Measurements from ENCODE around the gene SMIM8. TPM values are rescaled to one million over a fixed set of nuclear protein-coding genes. Genes with fewer than 3 reads are reported as not detected.

The SMIM8 gene
- total RNA-seq, 1 donor from 2014 or later, result 6.9 TPM

DNA sequence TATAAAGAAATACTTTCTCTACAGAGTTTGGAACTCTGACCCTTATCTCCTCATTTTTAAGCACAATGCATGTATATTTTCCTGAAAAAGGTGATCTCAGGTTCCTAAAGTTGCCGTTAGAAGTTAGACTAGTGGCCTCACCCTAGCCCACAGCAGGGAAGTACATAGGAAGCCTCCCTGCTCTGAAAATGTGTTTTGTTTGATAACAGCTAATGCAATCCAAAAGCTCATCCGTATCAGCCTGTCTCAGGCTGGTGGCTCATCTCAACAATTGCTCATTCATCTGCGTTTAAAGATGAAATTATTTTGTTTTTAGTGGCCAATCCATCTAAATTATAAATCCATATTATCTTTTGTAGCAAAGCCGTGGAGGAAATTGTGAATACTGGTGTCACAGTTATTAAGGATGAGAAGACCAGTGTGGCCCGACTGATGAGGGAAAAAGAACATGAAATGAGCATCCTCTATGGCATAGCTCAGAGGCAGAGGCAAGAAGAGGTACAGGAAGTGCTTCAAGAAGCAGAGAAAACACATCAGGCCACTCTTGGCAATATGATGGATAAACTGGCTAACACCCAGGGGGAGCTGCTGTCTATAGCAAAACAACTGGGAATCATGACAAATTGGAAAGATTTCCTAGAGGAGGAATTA lies 42.3 kb downstream of the SMIM8 start:
- Mint-ChIP-seq H3K27ac (ENCODE audit: unreplicated experiment) (no peak overlapping the region), H3K36me3 (ENCODE audit: low read depth, unreplicated experiment) (peaks cover 19% of the 10 kb centered on the region), H3K9me3 (ENCODE audit: unreplicated experiment) (peaks cover 14% of the 10 kb centered on the region), H3K27me3 (ENCODE audit: low read depth, unreplicated experiment) (no peaks in the 10 kb centered on the region), H3K4me3 (ENCODE audit: unreplicated experiment) (no peak overlapping the region), H3K4me1 (ENCODE audit: low read depth, unreplicated experiment) (no peaks in the 10 kb centered on the region)
- H2AFZ ChIP-seq (ENCODE audit: low read depth, low read length), result no peak overlapping the region
- DNase-seq (ENCODE audit: low read depth), result no peak
- no peaks in the 10 kb centered on the region for H3K27me3 ChIP-seq (ENCODE audit: insufficient read depth, low read length)
- no peaks in the 10 kb centered on the region for H4K20me1 ChIP-seq (ENCODE audit: insufficient read depth, low read length)
- H3K9me3 ChIP-seq (ENCODE audit: insufficient read depth, low read depth, low read length), result peaks cover 4% of the 10 kb centered on the region
- no peak overlapping the region for H3K4me3 ChIP-seq (ENCODE audit: insufficient read depth, low read depth, low read length)
- no peak for FAIRE-seq
- no peak overlapping the region for H3K4me2 ChIP-seq (ENCODE audit: low read length)
- no peaks in the 10 kb centered on the region for H3K36me3 ChIP-seq (ENCODE audit: insufficient read depth, low read length)
- no peaks in the 10 kb centered on the region for H3K4me1 ChIP-seq (ENCODE audit: insufficient read depth, low read length)
- TF ChIP-seq, protein P1, sequence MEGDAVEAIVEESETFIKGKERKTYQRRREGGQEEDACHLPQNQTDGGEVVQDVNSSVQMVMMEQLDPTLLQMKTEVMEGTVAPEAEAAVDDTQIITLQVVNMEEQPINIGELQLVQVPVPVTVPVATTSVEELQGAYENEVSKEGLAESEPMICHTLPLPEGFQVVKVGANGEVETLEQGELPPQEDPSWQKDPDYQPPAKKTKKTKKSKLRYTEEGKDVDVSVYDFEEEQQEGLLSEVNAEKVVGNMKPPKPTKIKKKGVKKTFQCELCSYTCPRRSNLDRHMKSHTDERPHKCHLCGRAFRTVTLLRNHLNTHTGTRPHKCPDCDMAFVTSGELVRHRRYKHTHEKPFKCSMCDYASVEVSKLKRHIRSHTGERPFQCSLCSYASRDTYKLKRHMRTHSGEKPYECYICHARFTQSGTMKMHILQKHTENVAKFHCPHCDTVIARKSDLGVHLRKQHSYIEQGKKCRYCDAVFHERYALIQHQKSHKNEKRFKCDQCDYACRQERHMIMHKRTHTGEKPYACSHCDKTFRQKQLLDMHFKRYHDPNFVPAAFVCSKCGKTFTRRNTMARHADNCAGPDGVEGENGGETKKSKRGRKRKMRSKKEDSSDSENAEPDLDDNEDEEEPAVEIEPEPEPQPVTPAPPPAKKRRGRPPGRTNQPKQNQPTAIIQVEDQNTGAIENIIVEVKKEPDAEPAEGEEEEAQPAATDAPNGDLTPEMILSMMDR (IDR thresholded peaks at IDR 0.05; ENCODE audit: insufficient read depth, low read depth, low read length), result no peak
- no peak for TF ChIP-seq EZH2 (IDR thresholded peaks at IDR 0.05; ENCODE audit: insufficient read depth, low read length)
- no peak overlapping the region for H3K27ac ChIP-seq (ENCODE audit: low read depth, low read length)
- H3K79me2 ChIP-seq (ENCODE audit: insufficient read depth, low read length), result no peaks in the 10 kb centered on the region
- no peak overlapping the region for H3K9ac ChIP-seq (ENCODE audit: low read length)

GRCh38 chr6:87366072-87366827 lies 43.9 kb downstream of the SMIM8 start:
- Histone ChIP-seq H3K4me2 (ENCODE audit: low read length) (no peak overlapping the region), H3K79me2 (ENCODE audit: insufficient read depth, low read length) (no peaks in the 10 kb centered on the region), H3K27ac (ENCODE audit: low read depth, low read length) (no peak overlapping the region), H3K4me3 (ENCODE audit: insufficient read depth, low read depth, low read length) (no peak overlapping the region), H3K27me3 (ENCODE audit: insufficient read depth, low read length) (no peaks in the 10 kb centered on the region), H3K9ac (ENCODE audit: low read length) (no peak overlapping the region), H4K20me1 (ENCODE audit: insufficient read depth, low read length) (no peaks in the 10 kb centered on the region), H3K36me3 (ENCODE audit: insufficient read depth, low read length) (no peaks in the 10 kb centered on the region), H3K4me1 (ENCODE audit: insufficient read depth, low read length) (no peaks in the 10 kb centered on the region), H3K9me3 (ENCODE audit: insufficient read depth, low read depth, low read length) (peaks cover 4% of the 10 kb centered on the region), H2AFZ (ENCODE audit: low read depth, low read length) (no peak overlapping the region)
- Mint-ChIP-seq H3K36me3 (ENCODE audit: low read depth, unreplicated experiment) (peaks cover 22% of the 10 kb centered on the region), H3K9me3 (ENCODE audit: unreplicated experiment) (peaks cover 14% of the 10 kb centered on the region), H3K27ac (ENCODE audit: unreplicated experiment) (peak overlapping the region; percentile 8), H3K4me1 (ENCODE audit: low read depth, unreplicated experiment) (no peaks in the 10 kb centered on the region), H3K27me3 (ENCODE audit: low read depth, unreplicated experiment) (no peaks in the 10 kb centered on the region), H3K4me3 (ENCODE audit: unreplicated experiment) (no peak overlapping the region)
- TF ChIP-seq, protein P1 (IDR thresholded peaks at IDR 0.05; ENCODE audit: insufficient read depth, low read depth, low read length), result no peak
- TF ChIP-seq EZH2 (IDR thresholded peaks at IDR 0.05; ENCODE audit: insufficient read depth, low read length), result no peak
- DNase-seq (ENCODE audit: low read depth), result peak; percentile 8
- no peak for FAIRE-seq

GRCh38 chr6:87366899-87367298 lies 44.5 kb downstream of the SMIM8 start:
- H3K4me2 ChIP-seq (ENCODE audit: low read length), result no peak overlapping the region
- TF ChIP-seq, protein P1 (IDR thresholded peaks at IDR 0.05; ENCODE audit: insufficient read depth, low read depth, low read length), result no peak
- no peak for TF ChIP-seq EZH2 (IDR thresholded peaks at IDR 0.05; ENCODE audit: insufficient read depth, low read length)
- H3K9ac ChIP-seq (ENCODE audit: low read length), result no peak overlapping the region
- H3K27ac Mint-ChIP-seq (ENCODE audit: unreplicated experiment), result no peak overlapping the region
- no peak overlapping the region for H3K4me3 ChIP-seq (ENCODE audit: insufficient read depth, low read depth, low read length)
- no peak overlapping the region for H3K4me3 Mint-ChIP-seq (ENCODE audit: unreplicated experiment)
- H3K9me3 Mint-ChIP-seq (ENCODE audit: unreplicated experiment), result peaks cover 14% of the 10 kb centered on the region
- FAIRE-seq (no peak), DNase-seq (ENCODE audit: low read depth) (no peak)
- no peak overlapping the region for H2AFZ ChIP-seq (ENCODE audit: low read depth, low read length)
- no peaks in the 10 kb centered on the region for H3K27me3 Mint-ChIP-seq (ENCODE audit: low read depth, unreplicated experiment)
- H3K27me3 ChIP-seq (ENCODE audit: insufficient read depth, low read length), result no peaks in the 10 kb centered on the region
- H3K27ac ChIP-seq (ENCODE audit: low read depth, low read length), result no peak overlapping the region
- H3K79me2 ChIP-seq (ENCODE audit: insufficient read depth, low read length), result no peaks in the 10 kb centered on the region
- no peaks in the 10 kb centered on the region for H3K36me3 ChIP-seq (ENCODE audit: insufficient read depth, low read length)
- H3K36me3 Mint-ChIP-seq (ENCODE audit: low read depth, unreplicated experiment), result peaks cover 22% of the 10 kb centered on the region
- peaks cover 4% of the 10 kb centered on the region for H3K9me3 ChIP-seq (ENCODE audit: insufficient read depth, low read depth, low read length)
- H3K4me1 Mint-ChIP-seq (ENCODE audit: low read depth, unreplicated experiment), result no peaks in the 10 kb centered on the region
- H4K20me1 ChIP-seq (ENCODE audit: insufficient read depth, low read length), result no peaks in the 10 kb centered on the region
- no peaks in the 10 kb centered on the region for H3K4me1 ChIP-seq (ENCODE audit: insufficient read depth, low read length)
